IMR-90 (cell line): ENCODE data around the gene SELENOO. TPM values are rescaled to one million over a fixed set of nuclear protein-coding genes. Genes with fewer than 3 reads are reported as not detected.

Experiments used
- ATAC-seq: fragments of 200-7000 bp; cut with Tn5 transposase; 2 replicates; pipeline ENCODE4 v1.9.1; 2020; ENCODE audit warnings: low read depth, mild to moderate bottlenecking, moderate library complexity
- BruUV-seq: library from RNA; stranded (reverse); fragments of 400-500 nt; replicated peaks from 2 replicates; lab custom pipeline; 2021; lab: Mats Ljungman, UMichigan
- CTCF ChIA-PET: fragments of 300-600 bp; formaldehyde crosslinking; extraction: SDS; loops from one replicate; lab custom pipeline; 2021; ENCODE audit warnings: antibody characterized with exemption; lab: Yijun Ruan, JAX
- POLR2A ChIA-PET: fragments of 300-600 bp; sonication (Branson Sonifier 250); formaldehyde crosslinking; loops from one replicate; lab custom pipeline; 2022; ENCODE audit warnings: antibody characterized with exemption; ENCODE audit not compliant: unreplicated experiment; lab: Charles Lee
- DNase-seq: peaks from one replicate; pipeline ENCODE4 v3.0.0; 2013
- H2AFZ ChIP-seq: replicated peaks from 2 replicates; pipeline ENCODE3; 2013; ENCODE audit warnings: low read length, mild to moderate bottlenecking; ENCODE audit not compliant: poor library complexity
- H2AK5ac ChIP-seq: 2 replicates; pipeline ENCODE4 v1.6.1; 2013; ENCODE audit warnings: low read depth, low read length, inconsistent platforms
- H2AK9ac ChIP-seq: replicated peaks from 2 replicates; pipeline ENCODE3; 2013; ENCODE audit warnings: mild to moderate bottlenecking, low read depth, low read length, moderate library complexity; ENCODE audit not compliant: poor library complexity
- H2BK120ac ChIP-seq: 2 replicates; pipeline ENCODE4 v1.6.1; 2013; ENCODE audit warnings: low read depth, low read length, inconsistent platforms
- H2BK15ac ChIP-seq: 3 replicates; pipeline ENCODE4 v1.6.1; 2013; ENCODE audit warnings: low read depth, low read length, inconsistent platforms
- H2BK20ac ChIP-seq: 2 replicates; pipeline ENCODE4 v1.6.1; 2013; ENCODE audit warnings: low read depth, mild to moderate bottlenecking, inconsistent platforms, low read length, moderate library complexity
- H2BK5ac ChIP-seq: 2 replicates; pipeline ENCODE4 v1.6.1; 2013; ENCODE audit warnings: mild to moderate bottlenecking, low read depth, low read length, inconsistent platforms; ENCODE audit not compliant: poor library complexity, severe bottlenecking
- H3K14ac ChIP-seq: replicated peaks from 2 replicates; pipeline ENCODE4 v1.6.1; 2013; ENCODE audit warnings: low read depth, low read length, inconsistent platforms
- H3K18ac ChIP-seq: 2 replicates; pipeline ENCODE4 v1.6.1; 2013; ENCODE audit warnings: low read depth, low read length, control low read depth
- H3K23ac ChIP-seq: 2 replicates; pipeline ENCODE4 v1.6.1; 2013; ENCODE audit warnings: low read depth, low read length, inconsistent platforms
- H3K27ac ChIP-seq: 2 replicates; pipeline ENCODE4 v1.5.1; 2013; ENCODE audit warnings: mild to moderate bottlenecking, control low read depth, low read length; ENCODE audit not compliant: insufficient read depth
- H3K27me3 ChIP-seq: 2 replicates; pipeline ENCODE4 v1.6.1; 2013; ENCODE audit warnings: low read length; ENCODE audit not compliant: control insufficient read depth, insufficient read depth
- H3K36me3 ChIP-seq: 2 replicates; pipeline ENCODE4 v1.6.1; 2013; ENCODE audit warnings: low read length, mixed read lengths; ENCODE audit not compliant: control insufficient read depth, insufficient read depth
- H3K4ac ChIP-seq: 2 replicates; pipeline ENCODE4 v1.6.1; 2013; ENCODE audit warnings: low read depth, low read length, inconsistent platforms
- H3K4me1 ChIP-seq: 2 replicates; pipeline ENCODE4 v1.6.1; 2013; ENCODE audit warnings: low read length, mixed read lengths; ENCODE audit not compliant: control insufficient read depth, insufficient read depth
- H3K4me2 ChIP-seq: 2 replicates; pipeline ENCODE4 v1.6.1; 2013; ENCODE audit warnings: low read depth, mild to moderate bottlenecking, control low read depth, low read length, moderate library complexity
- H3K4me3 ChIP-seq: 2 replicates; pipeline ENCODE4 v1.5.1; 2013; ENCODE audit warnings: low read depth, mild to moderate bottlenecking, control low read depth, low read length, moderate library complexity; ENCODE audit not compliant: insufficient read depth
- H3K56ac ChIP-seq: 2 replicates; pipeline ENCODE4 v1.6.1; 2013; ENCODE audit warnings: low read length, inconsistent platforms; ENCODE audit not compliant: insufficient read depth; ENCODE audit errors: extremely low read depth
- H3K79me1 ChIP-seq, 2 experiments: 2 replicates each; pipeline ENCODE4 v1.6.1; 2013; ENCODE audit warnings: low read length in 2 of 2, inconsistent platforms in 1 of 2, low read depth in 1 of 2
- H3K9ac ChIP-seq: 2 replicates; pipeline ENCODE4 v1.6.1; 2013; ENCODE audit warnings: low read depth, low read length, control low read depth
- H3K9me1 ChIP-seq: 2 replicates; pipeline ENCODE4 v1.6.1; 2013; ENCODE audit warnings: low read length, inconsistent platforms; ENCODE audit not compliant: insufficient read depth
- H3K9me3 ChIP-seq: 2 replicates; pipeline ENCODE4 v1.6.1; 2013; ENCODE audit warnings: low read length; ENCODE audit not compliant: control insufficient read depth, insufficient read depth
- H4K20me1 ChIP-seq: 2 replicates; pipeline ENCODE4 v1.6.1; 2013; ENCODE audit warnings: low read length, inconsistent platforms; ENCODE audit not compliant: insufficient read depth
- H4K5ac ChIP-seq: 2 replicates; pipeline ENCODE4 v1.6.1; 2013; ENCODE audit warnings: mild to moderate bottlenecking, low read depth, low read length, control low read depth
- H4K8ac ChIP-seq, 2 experiments: 2 replicates each; pipeline ENCODE4 v1.6.1; 2013; ENCODE audit warnings: low read depth in 2 of 2, low read length in 2 of 2, control low read depth in 1 of 2, inconsistent platforms in 1 of 2
- H4K91ac ChIP-seq: 2 replicates; pipeline ENCODE4 v1.6.1; 2013; ENCODE audit warnings: low read depth, low read length, inconsistent platforms; ENCODE audit not compliant: insufficient read depth
- BHLHE40 ChIP-seq: fragments of 150-350 bp; IDR thresholded peaks from 2 replicates; pipeline ENCODE4 v1.6.1; 2016; ENCODE audit warnings: mild to moderate bottlenecking, low read depth, low read length
- CEBPB ChIP-seq: IDR thresholded peaks from 2 replicates; pipeline ENCODE4 v1.6.1; 2012; ENCODE audit warnings: low read depth, low read length, improper control_type of control experiment
- CHD1 ChIP-seq: IDR thresholded peaks from 2 replicates; pipeline ENCODE4 v1.6.1; 2012; ENCODE audit warnings: low read depth, low read length, improper control_type of control experiment
- FOS ChIP-seq: fragments of 150-350 bp; IDR thresholded peaks from 2 replicates; pipeline ENCODE4 v1.6.1; 2016; ENCODE audit warnings: low read depth, low read length
- MAFK ChIP-seq: IDR thresholded peaks from 2 replicates; pipeline ENCODE4 v1.6.1; 2012; ENCODE audit warnings: low read depth, low read length, improper control_type of control experiment
- MAZ ChIP-seq: IDR thresholded peaks from 2 replicates; pipeline ENCODE4 v1.6.1; 2012; ENCODE audit warnings: low read depth, mild to moderate bottlenecking, low read length, improper control_type of control experiment, moderate library complexity, borderline replicate concordance
- MXI1 ChIP-seq: IDR thresholded peaks from 2 replicates; pipeline ENCODE4 v1.6.1; 2012; ENCODE audit warnings: low read depth, mild to moderate bottlenecking, low read length, moderate library complexity, borderline replicate concordance
- NFE2L2 ChIP-seq: fragments of 150-350 bp; IDR thresholded peaks from 2 replicates; pipeline ENCODE4 v1.6.1; 2016; ENCODE audit warnings: low read depth, mild to moderate bottlenecking, low read length
- POLR2A ChIP-seq: IDR thresholded peaks from 2 replicates; pipeline ENCODE4 v1.6.1; 2012; ENCODE audit warnings: mild to moderate bottlenecking, low read depth, low read length
- RAD21 ChIP-seq: IDR thresholded peaks from 2 replicates; pipeline ENCODE4 v1.6.1; 2012; ENCODE audit warnings: low read length, improper control_type of control experiment
- RCOR1 ChIP-seq: IDR thresholded peaks from 2 replicates; pipeline ENCODE4 v1.6.1; 2012; ENCODE audit warnings: mild to moderate bottlenecking, low read length, improper control_type of control experiment; ENCODE audit not compliant: insufficient replicate concordance
- RFX5 ChIP-seq: IDR thresholded peaks from 2 replicates; pipeline ENCODE4 v1.8.0; 2012; ENCODE audit warnings: low read depth, mild to moderate bottlenecking, low read length, moderate library complexity
- SMC3 ChIP-seq: fragments of 150-350 bp; IDR thresholded peaks from 2 replicates; pipeline ENCODE4 v1.6.1; 2016; ENCODE audit warnings: low read depth, mild to moderate bottlenecking, antibody characterized with exemption, low read length, moderate library complexity
- WGBS, 2 experiments: methylation state at CpG; one replicate each; pipeline versions ENCODE4 v1.1.5 to v1.1.7; 2013; ENCODE audit warnings: missing lambda C conversion rate in 2 of 2; ENCODE audit not compliant: insufficient read length in 1 of 2; ENCODE audit errors: extremely low coverage in 2 of 2; 5-methylcytosine and 5-hydroxymethylcytosine counted together
- dilution Hi-C: fragments of 300-500 bp; cut with HindIII; formaldehyde crosslinking; loops from one replicate; pipeline ENCODE4 v1.14.3; 2018; ENCODE audit warnings: low sequenced_read_pairs; ENCODE audit not compliant: unreplicated experiment
- in situ Hi-C: fragments of 300-500 bp; cut with MboI; formaldehyde crosslinking; loops from 3 replicates; pipeline ENCODE4 v1.14.3; 2019; ENCODE audit warnings: low sequenced_read_pairs, inconsistent platforms, mixed read lengths
- intact Hi-C: fragments of 100-400 bp; cut with micrococcal nuclease; formaldehyde crosslinking; loops from 2 replicates; pipeline ENCODE4 v1.10.0; 2022
- polyA plus RNA-seq, 3 experiments: library from polyadenylated mRNA; depleted of rRNA; stranded (reverse); fragments of >200 nt; gene quantifications; 2 replicates each; pipeline ENCODE4 v1.2.3, GENCODE V29; 2012; ENCODE audit warnings: low replicate concordance in 1 of 3
- total RNA-seq: library from RNA; depleted of rRNA; stranded (reverse); fragments of >200 nt; gene quantifications from 2 replicates; pipeline ENCODE4 v1.2.3, GENCODE V29; 2012
- TF ChIP-seq, protein P1 (sequence below): conservative IDR thresholded peaks from 2 replicates; pipeline ENCODE4 v1.5.1; 2012; ENCODE audit warnings: mild to moderate bottlenecking, low read depth, low read length, improper control_type of control experiment
- TF ChIP-seq, protein P2 (sequence below): fragments of 150-350 bp; IDR thresholded peaks from 2 replicates; pipeline ENCODE4 v1.6.1; 2017; ENCODE audit warnings: mild to moderate bottlenecking, antibody characterized with exemption, low read length, low read depth
- TF ChIP-seq, protein P3 (sequence below): fragments of 150-350 bp; IDR thresholded peaks from 2 replicates; pipeline ENCODE4 v1.6.1; 2016; ENCODE audit warnings: low read depth, mild to moderate bottlenecking, low read length, moderate library complexity, borderline replicate concordance

The SELENOO gene
- total and polyA plus RNA-seq, 2 of the 4 experiments (the other 2 are of a cell fraction): 10.4 to 21.4 TPM

- H3K4me3 ChIP-seq: no peak overlapping the region
- TF ChIP-seq CHD1: no peak
- no peak for TF ChIP-seq MAFK
- TF ChIP-seq POLR2A: no peak
- TF ChIP-seq MAZ: no peak
- TF ChIP-seq, protein P1, sequence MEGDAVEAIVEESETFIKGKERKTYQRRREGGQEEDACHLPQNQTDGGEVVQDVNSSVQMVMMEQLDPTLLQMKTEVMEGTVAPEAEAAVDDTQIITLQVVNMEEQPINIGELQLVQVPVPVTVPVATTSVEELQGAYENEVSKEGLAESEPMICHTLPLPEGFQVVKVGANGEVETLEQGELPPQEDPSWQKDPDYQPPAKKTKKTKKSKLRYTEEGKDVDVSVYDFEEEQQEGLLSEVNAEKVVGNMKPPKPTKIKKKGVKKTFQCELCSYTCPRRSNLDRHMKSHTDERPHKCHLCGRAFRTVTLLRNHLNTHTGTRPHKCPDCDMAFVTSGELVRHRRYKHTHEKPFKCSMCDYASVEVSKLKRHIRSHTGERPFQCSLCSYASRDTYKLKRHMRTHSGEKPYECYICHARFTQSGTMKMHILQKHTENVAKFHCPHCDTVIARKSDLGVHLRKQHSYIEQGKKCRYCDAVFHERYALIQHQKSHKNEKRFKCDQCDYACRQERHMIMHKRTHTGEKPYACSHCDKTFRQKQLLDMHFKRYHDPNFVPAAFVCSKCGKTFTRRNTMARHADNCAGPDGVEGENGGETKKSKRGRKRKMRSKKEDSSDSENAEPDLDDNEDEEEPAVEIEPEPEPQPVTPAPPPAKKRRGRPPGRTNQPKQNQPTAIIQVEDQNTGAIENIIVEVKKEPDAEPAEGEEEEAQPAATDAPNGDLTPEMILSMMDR: no peak
- TF ChIP-seq CEBPB: no peak
- TF ChIP-seq RAD21: no peak
- no peak for TF ChIP-seq RCOR1
- TF ChIP-seq SMC3: no peak
- TF ChIP-seq FOS: no peak
- no peak for TF ChIP-seq RFX5
- no peak for TF ChIP-seq NFE2L2
- TF ChIP-seq, protein P2, sequence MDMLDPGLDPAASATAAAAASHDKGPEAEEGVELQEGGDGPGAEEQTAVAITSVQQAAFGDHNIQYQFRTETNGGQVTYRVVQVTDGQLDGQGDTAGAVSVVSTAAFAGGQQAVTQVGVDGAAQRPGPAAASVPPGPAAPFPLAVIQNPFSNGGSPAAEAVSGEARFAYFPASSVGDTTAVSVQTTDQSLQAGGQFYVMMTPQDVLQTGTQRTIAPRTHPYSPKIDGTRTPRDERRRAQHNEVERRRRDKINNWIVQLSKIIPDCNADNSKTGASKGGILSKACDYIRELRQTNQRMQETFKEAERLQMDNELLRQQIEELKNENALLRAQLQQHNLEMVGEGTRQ: no peak
- TF ChIP-seq MXI1: no peak
- TF ChIP-seq BHLHE40: no peak
- TF ChIP-seq, protein P3, sequence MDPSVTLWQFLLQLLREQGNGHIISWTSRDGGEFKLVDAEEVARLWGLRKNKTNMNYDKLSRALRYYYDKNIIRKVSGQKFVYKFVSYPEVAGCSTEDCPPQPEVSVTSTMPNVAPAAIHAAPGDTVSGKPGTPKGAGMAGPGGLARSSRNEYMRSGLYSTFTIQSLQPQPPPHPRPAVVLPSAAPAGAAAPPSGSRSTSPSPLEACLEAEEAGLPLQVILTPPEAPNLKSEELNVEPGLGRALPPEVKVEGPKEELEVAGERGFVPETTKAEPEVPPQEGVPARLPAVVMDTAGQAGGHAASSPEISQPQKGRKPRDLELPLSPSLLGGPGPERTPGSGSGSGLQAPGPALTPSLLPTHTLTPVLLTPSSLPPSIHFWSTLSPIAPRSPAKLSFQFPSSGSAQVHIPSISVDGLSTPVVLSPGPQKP: no peak
- H4K91ac ChIP-seq: no peak overlapping the region
- H3K4ac ChIP-seq: no peak overlapping the region
- H2BK120ac ChIP-seq: no peak overlapping the region
- no peak for ATAC-seq
- H2AK5ac ChIP-seq: no peak overlapping the region
- ChIA-PET CTCF (no interaction called here), POLR2A (no interaction called here)
- DNase-seq: no peak
- H3K27ac ChIP-seq: no peak overlapping the region
- H3K4me1 ChIP-seq: no peaks in the 10 kb centered on the region
- H3K4me2 ChIP-seq: no peak overlapping the region
- H3K79me1 ChIP-seq: peaks cover 4 to 17% of the 10 kb centered on the region in 2 experiments; a peak in 2 of 4 replicates
- H3K27me3 ChIP-seq: no peaks in the 10 kb centered on the region
- WGBS, 2 experiments: 88% methylated on average over 8 of the region's 16 CpGs; no CpG with 5 or more reads in 1 of the 2 experiments
- H2AK9ac ChIP-seq: no peak overlapping the region
- no peaks in the 10 kb centered on the region for H3K9me3 ChIP-seq
- no peak overlapping the region for H4K5ac ChIP-seq
- no peak overlapping the region for H3K23ac ChIP-seq
- no peak overlapping the region for H3K9ac ChIP-seq
- H3K14ac ChIP-seq: no peak overlapping the region
- dilution Hi-C loops: no loop called here
- peaks cover 3% of the 10 kb centered on the region; the same call in 1 of the 2 replicates for H3K9me1 ChIP-seq
- H2BK5ac ChIP-seq: no peak overlapping the region
- BruUV-seq: no TSS peak
- no peak overlapping the region for H4K8ac ChIP-seq
- H2BK20ac ChIP-seq: no peak overlapping the region
- no peak overlapping the region for H3K18ac ChIP-seq
- no peak overlapping the region for H2AFZ ChIP-seq
- intact Hi-C loops: no loop called here
- in situ Hi-C loops: loop anchor here (25.0 kb wide), 1 partner anchor 412 kb away; no protein-coding TSS in a partner anchor
- peaks cover 65% of the 10 kb centered on the region for H3K36me3 ChIP-seq
- no peak overlapping the region for H2BK15ac ChIP-seq
- H4K20me1 ChIP-seq: peaks cover 12% of the 10 kb centered on the region
- no peak overlapping the region for H3K56ac ChIP-seq
Observed at GRCh38 chr22:50224071-50224470, 23.3 kb downstream of the SELENOO start.
